Measurements from ENCODE around the gene PAOX.

DNA sequence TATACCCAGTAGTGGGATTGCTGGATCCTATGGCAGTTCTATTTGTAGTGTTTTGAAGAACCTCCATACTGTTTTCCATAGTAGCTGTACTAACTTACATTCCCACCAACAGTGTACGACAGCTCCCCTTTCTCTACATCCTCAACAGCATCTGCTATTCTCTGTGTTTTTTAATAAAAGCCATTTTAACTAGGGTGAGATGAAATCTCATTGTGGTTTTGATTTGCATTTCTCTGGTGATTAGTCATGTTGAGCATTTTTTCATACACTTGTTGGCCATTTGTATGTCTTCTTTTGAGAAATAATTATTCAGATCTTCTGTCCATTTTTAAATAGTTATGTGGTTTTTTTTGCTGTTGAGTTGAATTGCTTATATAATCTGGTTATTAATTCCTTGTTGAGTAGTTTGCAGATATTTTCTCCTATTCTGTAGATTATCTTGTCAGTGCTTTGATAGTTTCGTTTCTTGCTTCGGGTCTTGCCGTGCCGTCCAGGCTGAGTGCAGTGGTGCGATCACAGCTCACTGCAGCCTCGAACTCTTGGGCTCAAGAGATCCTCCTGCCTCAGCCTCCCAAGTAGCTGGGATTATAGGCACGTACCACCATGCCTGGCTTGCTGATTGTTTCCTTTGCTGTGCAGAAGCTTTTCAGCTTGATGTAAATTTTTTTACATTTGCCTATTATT is 26.9 kb downstream of the PAOX start:
- no peak for TF ChIP-seq ZNF792 (tag by site-specific recombination; IDR thresholded peaks at IDR 0.05)
- TF ChIP-seq, protein P1, sequence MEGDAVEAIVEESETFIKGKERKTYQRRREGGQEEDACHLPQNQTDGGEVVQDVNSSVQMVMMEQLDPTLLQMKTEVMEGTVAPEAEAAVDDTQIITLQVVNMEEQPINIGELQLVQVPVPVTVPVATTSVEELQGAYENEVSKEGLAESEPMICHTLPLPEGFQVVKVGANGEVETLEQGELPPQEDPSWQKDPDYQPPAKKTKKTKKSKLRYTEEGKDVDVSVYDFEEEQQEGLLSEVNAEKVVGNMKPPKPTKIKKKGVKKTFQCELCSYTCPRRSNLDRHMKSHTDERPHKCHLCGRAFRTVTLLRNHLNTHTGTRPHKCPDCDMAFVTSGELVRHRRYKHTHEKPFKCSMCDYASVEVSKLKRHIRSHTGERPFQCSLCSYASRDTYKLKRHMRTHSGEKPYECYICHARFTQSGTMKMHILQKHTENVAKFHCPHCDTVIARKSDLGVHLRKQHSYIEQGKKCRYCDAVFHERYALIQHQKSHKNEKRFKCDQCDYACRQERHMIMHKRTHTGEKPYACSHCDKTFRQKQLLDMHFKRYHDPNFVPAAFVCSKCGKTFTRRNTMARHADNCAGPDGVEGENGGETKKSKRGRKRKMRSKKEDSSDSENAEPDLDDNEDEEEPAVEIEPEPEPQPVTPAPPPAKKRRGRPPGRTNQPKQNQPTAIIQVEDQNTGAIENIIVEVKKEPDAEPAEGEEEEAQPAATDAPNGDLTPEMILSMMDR (tag by site-specific recombination; IDR thresholded peaks at IDR 0.05): no peak
- TF ChIP-seq SP7 (tag by site-specific recombination; IDR thresholded peaks at IDR 0.05): no peak
- TF ChIP-seq HOXC10 (CRISPR knock-in tag; IDR thresholded peaks at IDR 0.05): no peak
- TF ChIP-seq, protein P2, sequence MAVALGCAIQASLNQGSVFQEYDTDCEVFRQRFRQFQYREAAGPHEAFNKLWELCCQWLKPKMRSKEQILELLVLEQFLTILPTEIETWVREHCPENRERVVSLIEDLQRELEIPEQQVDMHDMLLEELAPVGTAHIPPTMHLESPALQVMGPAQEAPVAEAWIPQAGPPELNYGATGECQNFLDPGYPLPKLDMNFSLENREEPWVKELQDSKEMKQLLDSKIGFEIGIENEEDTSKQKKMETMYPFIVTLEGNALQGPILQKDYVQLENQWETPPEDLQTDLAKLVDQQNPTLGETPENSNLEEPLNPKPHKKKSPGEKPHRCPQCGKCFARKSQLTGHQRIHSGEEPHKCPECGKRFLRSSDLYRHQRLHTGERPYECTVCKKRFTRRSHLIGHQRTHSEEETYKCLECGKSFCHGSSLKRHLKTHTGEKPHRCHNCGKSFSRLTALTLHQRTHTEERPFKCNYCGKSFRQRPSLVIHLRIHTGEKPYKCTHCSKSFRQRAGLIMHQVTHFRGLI (tag by site-specific recombination; IDR thresholded peaks at IDR 0.05): no peak
- no peak for TF ChIP-seq ZNF48 (tag by site-specific recombination; IDR thresholded peaks at IDR 0.05)

Measured in HEK293 (cell line).